ENCODE results near the gene STX3.

DNA sequence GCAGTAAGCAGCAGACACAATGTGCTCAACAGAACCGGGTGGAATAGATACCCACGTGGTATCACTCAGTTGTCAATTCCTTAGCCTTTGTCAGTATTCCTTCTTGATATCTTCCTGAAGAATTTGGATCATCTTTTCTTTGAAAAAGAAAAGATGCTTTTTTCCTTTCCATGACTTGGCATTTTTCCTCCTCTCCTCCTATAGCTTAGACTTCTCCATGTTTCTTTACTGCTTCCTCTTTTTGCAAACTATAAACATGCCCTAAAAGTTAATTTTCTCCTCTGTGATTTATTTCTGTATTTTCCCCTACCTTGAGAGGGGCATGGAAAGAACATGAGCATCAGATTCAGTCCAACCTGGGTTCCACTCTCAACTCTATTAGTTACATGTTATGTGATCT, 78.4 kb downstream of the STX3 start:
- TF ChIP-seq, protein P1, sequence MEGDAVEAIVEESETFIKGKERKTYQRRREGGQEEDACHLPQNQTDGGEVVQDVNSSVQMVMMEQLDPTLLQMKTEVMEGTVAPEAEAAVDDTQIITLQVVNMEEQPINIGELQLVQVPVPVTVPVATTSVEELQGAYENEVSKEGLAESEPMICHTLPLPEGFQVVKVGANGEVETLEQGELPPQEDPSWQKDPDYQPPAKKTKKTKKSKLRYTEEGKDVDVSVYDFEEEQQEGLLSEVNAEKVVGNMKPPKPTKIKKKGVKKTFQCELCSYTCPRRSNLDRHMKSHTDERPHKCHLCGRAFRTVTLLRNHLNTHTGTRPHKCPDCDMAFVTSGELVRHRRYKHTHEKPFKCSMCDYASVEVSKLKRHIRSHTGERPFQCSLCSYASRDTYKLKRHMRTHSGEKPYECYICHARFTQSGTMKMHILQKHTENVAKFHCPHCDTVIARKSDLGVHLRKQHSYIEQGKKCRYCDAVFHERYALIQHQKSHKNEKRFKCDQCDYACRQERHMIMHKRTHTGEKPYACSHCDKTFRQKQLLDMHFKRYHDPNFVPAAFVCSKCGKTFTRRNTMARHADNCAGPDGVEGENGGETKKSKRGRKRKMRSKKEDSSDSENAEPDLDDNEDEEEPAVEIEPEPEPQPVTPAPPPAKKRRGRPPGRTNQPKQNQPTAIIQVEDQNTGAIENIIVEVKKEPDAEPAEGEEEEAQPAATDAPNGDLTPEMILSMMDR (conservative IDR thresholded peaks at IDR 0.05; ENCODE audit: low read length): no peak
- TF ChIP-seq EZH2phosphoT487 (IDR thresholded peaks at IDR 0.05; ENCODE audit: borderline replicate concordance): no peak
